GM23248 (cell line): ENCODE data around the gene VPS8. TPM values are rescaled to one million over a fixed set of nuclear protein-coding genes. Genes with fewer than 3 reads are reported as not detected.

ENCODE experiments used
- DNase-seq: peaks from one replicate; pipeline ENCODE4 v3.0.0-alpha.2; 2015
- H2AFZ ChIP-seq: fragments of 200-600 bp; sonication (generic); 2 replicates; pipeline ENCODE4 v1.6.1; 2016; ENCODE audit warnings: antibody characterized with exemption
- H3F3A ChIP-seq: fragments of 200-600 bp; sonication (generic); 2 replicates; pipeline ENCODE4 v1.6.1; 2016; ENCODE audit warnings: mild to moderate bottlenecking, antibody characterized with exemption, mixed run types; ENCODE audit not compliant: insufficient read depth
- H3K27ac ChIP-seq: fragments of 200-600 bp; sonication (generic); 2 replicates; pipeline ENCODE4 v1.5.1; 2016; ENCODE audit warnings: mild to moderate bottlenecking
- H3K27me3 ChIP-seq: fragments of 200-600 bp; sonication (generic); replicated peaks from 2 replicates; pipeline ENCODE4 v1.6.1; 2016; ENCODE audit warnings: mild to moderate bottlenecking; ENCODE audit not compliant: insufficient read depth
- H3K36me3 ChIP-seq: fragments of 200-600 bp; sonication (generic); 2 replicates; pipeline ENCODE4 v1.6.1; 2016; ENCODE audit warnings: low read depth, mild to moderate bottlenecking
- H3K4me1 ChIP-seq: fragments of 200-600 bp; sonication (generic); 2 replicates; pipeline ENCODE4 v1.6.1; 2016; ENCODE audit warnings: mild to moderate bottlenecking; ENCODE audit not compliant: insufficient read depth
- H3K4me2 ChIP-seq: fragments of 200-600 bp; sonication (generic); one replicate; pipeline ENCODE4 v1.6.1; 2016; ENCODE audit warnings: mild to moderate bottlenecking; ENCODE audit not compliant: unreplicated experiment
- H3K4me3 ChIP-seq: fragments of 200-600 bp; sonication (generic); 2 replicates; pipeline ENCODE4 v1.5.1; 2016; ENCODE audit warnings: mild to moderate bottlenecking
- H3K79me2 ChIP-seq: fragments of 200-600 bp; sonication (generic); 2 replicates; pipeline ENCODE4 v1.6.1; 2016; ENCODE audit warnings: mild to moderate bottlenecking; ENCODE audit not compliant: insufficient read depth
- H3K9ac ChIP-seq: fragments of 200-600 bp; sonication (generic); 2 replicates; pipeline ENCODE4 v1.6.1; 2016; ENCODE audit warnings: mild to moderate bottlenecking
- H3K9me2 ChIP-seq: fragments of 200-600 bp; sonication (generic); 2 replicates; pipeline ENCODE4 v1.6.1; 2016; ENCODE audit warnings: mixed run types, mild to moderate bottlenecking, moderate library complexity; ENCODE audit not compliant: insufficient read depth
- H3K9me3 ChIP-seq: fragments of 200-600 bp; sonication (generic); one replicate; pipeline ENCODE4 v1.6.1; 2017; ENCODE audit warnings: low read depth
- H4K20me1 ChIP-seq: fragments of 200-600 bp; sonication (generic); 2 replicates; pipeline ENCODE4 v1.6.0; 2016; ENCODE audit not compliant: insufficient read depth
- EZH2 ChIP-seq: fragments of 200-600 bp; sonication (generic); IDR thresholded peaks from 2 replicates; pipeline ENCODE4 v1.6.1; 2018; ENCODE audit warnings: antibody characterized with exemption, mild to moderate bottlenecking; ENCODE audit not compliant: insufficient read depth, poor library complexity, severe bottlenecking
- EZH2phosphoT487 ChIP-seq: fragments of 200-600 bp; sonication (generic); IDR thresholded peaks from 2 replicates; pipeline ENCODE4 v1.6.1; 2018; ENCODE audit warnings: antibody characterized with exemption, moderate library complexity, mild to moderate bottlenecking, low read depth; ENCODE audit not compliant: insufficient read depth
- WGBS, 2 experiments: methylation state at CpG; one replicate each; pipeline ENCODE4 v1.1.6; 2015 to 2017; ENCODE audit warnings: low lambda C conversion rate in 2 of 2, low coverage in 1 of 2; ENCODE audit errors: missing lambda C conversion rate in 2 of 2; 5-methylcytosine and 5-hydroxymethylcytosine counted together
- in situ Hi-C: fragments of 300-500 bp; cut with MboI; formaldehyde crosslinking; loops from 2 replicates; pipeline ENCODE4 v1.15.0; 2020
- polyA plus RNA-seq: library from polyadenylated mRNA; unstranded; fragments of >200 nt; fragmentation: Nextera tagmentation; extraction: Ambion mirVana; gene quantifications from 2 replicates; pipeline ENCODE4 v1.2.1, GENCODE V29; 2016
- total RNA-seq: library from RNA; depleted of rRNA; stranded (reverse); fragments of >200 nt; shearing (Covaris generic); gene quantifications from 2 replicates; pipeline ENCODE4 v1.2.3, GENCODE V29; 2014

VPS8 gene
- total and polyA plus RNA-seq, 2 experiments from 2014 or later, result 17.8 to 45.5 TPM

DNA sequence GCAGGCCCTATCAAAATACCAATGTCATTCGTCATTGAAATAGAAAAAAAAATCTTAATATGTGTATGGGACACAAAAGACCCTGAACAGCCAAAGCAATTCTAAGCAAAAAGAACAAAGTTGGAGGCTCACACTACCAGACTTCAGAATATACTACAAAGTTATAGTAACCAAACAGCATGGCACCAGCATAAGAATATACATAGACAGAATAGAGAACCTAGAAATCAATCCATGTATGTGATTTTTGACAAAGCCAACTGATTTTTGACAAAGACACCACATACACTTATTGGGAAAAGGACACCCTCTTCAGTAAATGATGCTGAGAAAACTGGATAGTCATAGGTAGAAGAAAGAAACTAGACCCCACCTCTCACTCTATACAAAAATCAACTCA, 245.9 kb downstream of the VPS8 start:
- no peak overlapping the region for H3K4me2 ChIP-seq
- no peaks in the 10 kb centered on the region for H3K27me3 ChIP-seq
- no peaks in the 10 kb centered on the region for H3K9me2 ChIP-seq
- no peak overlapping the region for H3K4me3 ChIP-seq
- H3K4me1 ChIP-seq, result no peaks in the 10 kb centered on the region
- H3K9me3 ChIP-seq, result no peaks in the 10 kb centered on the region
- no peak overlapping the region for H3K9ac ChIP-seq
- 92 to 100% methylated on average over 1 of the region's 1 CpG for WGBS, 2 experiments
- in situ Hi-C loops, result no loop called here
- no peak for DNase-seq
- H2AFZ ChIP-seq, result no peak overlapping the region
- no peaks in the 10 kb centered on the region for H4K20me1 ChIP-seq
- 0 out of 2 replicates have a peak, but pooled peaks cover 5% of the 10 kb centered on the region for H3K36me3 ChIP-seq
- no peaks in the 10 kb centered on the region for H3F3A ChIP-seq
- no peak overlapping the region for H3K27ac ChIP-seq
- TF ChIP-seq EZH2 (no peak), EZH2phosphoT487 (no peak)
- H3K79me2 ChIP-seq, result no peaks in the 10 kb centered on the region

DNA sequence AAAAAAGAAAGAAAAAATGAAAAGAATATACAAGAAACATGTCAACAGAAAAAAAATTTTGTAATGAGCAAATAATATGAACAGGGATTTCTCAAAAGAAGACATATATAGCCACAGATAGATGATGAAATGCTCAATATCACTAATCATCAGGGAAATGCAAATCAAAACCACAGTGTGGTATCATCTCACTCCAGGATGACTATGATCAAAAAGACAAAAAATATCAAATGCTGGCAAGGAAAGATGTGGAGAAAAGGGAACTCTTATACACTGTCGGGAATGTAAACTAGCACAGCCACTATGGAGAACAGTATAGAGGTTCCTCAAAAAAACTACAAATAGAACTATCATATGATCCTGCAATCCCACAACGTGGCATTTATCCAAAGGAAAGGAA, 246.8 kb downstream of the VPS8 start:
- Histone ChIP-seq H3F3A (no peaks in the 10 kb centered on the region), H2AFZ (no peak overlapping the region), H3K9ac (no peak overlapping the region), H3K27me3 (no peaks in the 10 kb centered on the region), H4K20me1 (no peaks in the 10 kb centered on the region), H3K79me2 (no peaks in the 10 kb centered on the region), H3K9me2 (no peaks in the 10 kb centered on the region), H3K4me2 (no peak overlapping the region), H3K4me3 (no peak overlapping the region), H3K4me1 (no peaks in the 10 kb centered on the region), H3K9me3 (no peaks in the 10 kb centered on the region), H3K36me3 (0 out of 2 replicates have a peak, but pooled peaks cover 5% of the 10 kb centered on the region), H3K27ac (no peak overlapping the region)
- in situ Hi-C loops, result no loop called here
- TF ChIP-seq EZH2 (no peak), EZH2phosphoT487 (no peak)
- 23 to 28% methylated on average over 2 of the region's 2 CpGs for WGBS, 2 experiments
- no peak for DNase-seq

GRCh38 chr3:185059766-185060165, 247.8 kb downstream of the VPS8 start:
- H3F3A ChIP-seq, result no peaks in the 10 kb centered on the region
- 0 out of 2 replicates have a peak, but pooled peaks cover 5% of the 10 kb centered on the region for H3K36me3 ChIP-seq
- no peak overlapping the region for H3K4me3 ChIP-seq
- H3K9me3 ChIP-seq, result no peaks in the 10 kb centered on the region
- H3K27ac ChIP-seq, result no peak overlapping the region
- no peak overlapping the region for H3K4me2 ChIP-seq
- no peaks in the 10 kb centered on the region for H3K4me1 ChIP-seq
- no peaks in the 10 kb centered on the region for H3K27me3 ChIP-seq
- WGBS, 2 experiments, result 75 to 94% methylated on average over 2 of the region's 2 CpGs
- DNase-seq, result no peak
- H4K20me1 ChIP-seq, result no peaks in the 10 kb centered on the region
- no peaks in the 10 kb centered on the region for H3K79me2 ChIP-seq
- no peak overlapping the region for H3K9ac ChIP-seq
- in situ Hi-C loops, result no loop called here
- no peaks in the 10 kb centered on the region for H3K9me2 ChIP-seq
- H2AFZ ChIP-seq, result no peak overlapping the region
- TF ChIP-seq EZH2phosphoT487 (no peak), EZH2 (no peak)

DNA sequence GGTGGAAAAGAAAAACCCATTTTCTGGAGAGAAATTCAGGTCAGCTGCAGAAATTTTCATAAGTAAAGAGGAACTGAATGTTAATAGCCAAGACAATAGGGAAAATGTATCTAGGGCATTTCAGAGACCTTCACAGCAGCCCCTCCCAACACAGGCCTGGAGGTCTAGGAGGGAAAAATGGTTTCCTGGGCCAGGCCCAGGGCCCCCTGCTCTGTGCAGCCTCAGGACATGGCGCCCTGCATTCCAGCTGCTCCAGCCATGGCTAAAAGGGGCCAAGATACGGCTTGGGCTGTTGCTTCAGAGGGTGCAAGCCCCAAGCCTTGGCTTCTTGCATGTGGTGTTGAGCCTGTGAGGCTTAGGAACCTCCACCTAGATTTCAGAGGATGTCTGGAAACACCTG, 248.7 kb downstream of the VPS8 start:
- no peak for DNase-seq
- in situ Hi-C loops, result no loop called here
- no peaks in the 10 kb centered on the region for H3K79me2 ChIP-seq
- H3K9me3 ChIP-seq, result no peaks in the 10 kb centered on the region
- H3F3A ChIP-seq, result no peaks in the 10 kb centered on the region
- WGBS, 2 experiments, result 52 to 56% methylated on average over 2 of the region's 2 CpGs
- no peak overlapping the region for H3K27ac ChIP-seq
- no peaks in the 10 kb centered on the region for H3K27me3 ChIP-seq
- H4K20me1 ChIP-seq, result no peaks in the 10 kb centered on the region
- H3K4me1 ChIP-seq, result no peaks in the 10 kb centered on the region
- H3K4me3 ChIP-seq, result no peak overlapping the region
- no peak overlapping the region for H3K4me2 ChIP-seq
- no peak overlapping the region for H2AFZ ChIP-seq
- H3K9ac ChIP-seq, result no peak overlapping the region
- 0 out of 2 replicates have a peak, but pooled peaks cover 5% of the 10 kb centered on the region for H3K36me3 ChIP-seq
- H3K9me2 ChIP-seq, result no peaks in the 10 kb centered on the region
- TF ChIP-seq EZH2phosphoT487 (no peak), EZH2 (no peak)

- 0 out of 2 replicates have a peak, but pooled peaks cover 5% of the 10 kb centered on the region for H3K36me3 ChIP-seq
- TF ChIP-seq EZH2 (no peak), EZH2phosphoT487 (no peak)
- no peaks in the 10 kb centered on the region; the same call in 1 of the 2 replicates for H3K27me3 ChIP-seq
- in situ Hi-C loops, result no loop called here
- no peaks in the 10 kb centered on the region for H4K20me1 ChIP-seq
- H3K9ac ChIP-seq, result no peak overlapping the region
- H3K79me2 ChIP-seq, result no peaks in the 10 kb centered on the region
- H3K4me2 ChIP-seq, result no peak overlapping the region
- no peak overlapping the region for H3K27ac ChIP-seq
- no peak overlapping the region for H2AFZ ChIP-seq
- H3K9me3 ChIP-seq, result no peaks in the 10 kb centered on the region
- no peak overlapping the region for H3K4me3 ChIP-seq
- H3K9me2 ChIP-seq, result no peaks in the 10 kb centered on the region
- no peak for DNase-seq
- H3F3A ChIP-seq, result no peaks in the 10 kb centered on the region
- H3K4me1 ChIP-seq, result no peaks in the 10 kb centered on the region
Measured at GRCh38 chr3:185062191-185062590, 250.2 kb downstream of the VPS8 start.
